Endothelial cell of umbilical vein (primary cell): ENCODE data around the gene NUP107. TPM values are rescaled to one million over a fixed set of nuclear protein-coding genes. Genes with fewer than 3 reads are reported as not detected.

Source experiments
- BruUV-seq: library from RNA; stranded (reverse); fragments of 400-500 nt; replicated peaks from 2 replicates; lab custom pipeline; 2021; lab: Mats Ljungman, UMichigan
- CTCF ChIA-PET: fragments of 300-600, 350-600 bp; sonication (Branson Sonifier 250); formaldehyde crosslinking; loops from one replicate; lab custom pipeline; 2021; ENCODE audit warnings: antibody characterized with exemption, inconsistent platforms; lab: Charles Lee
- POLR2A ChIA-PET: fragments of 300-600, 350-600 bp; sonication (Branson Sonifier 250); formaldehyde crosslinking; loops from one replicate; lab custom pipeline; 2021; ENCODE audit warnings: antibody characterized with exemption, inconsistent platforms; lab: Charles Lee
- DNase-seq: peaks from one replicate; pipeline ENCODE4 v3.0.0-alpha.2; 2011; ENCODE audit warnings: low read depth, low spot score
- FAIRE-seq: peaks from 2 replicates; lab custom pipeline; 2011; peaks lifted over from hg19 to GRCh38; lab: Jason Lieb, UNC
- H2AFZ ChIP-seq: 2 replicates; pipeline ENCODE4 v1.6.0; 2012; ENCODE audit warnings: low read depth, low read length, control low read depth, inconsistent platforms
- H3K27ac ChIP-seq: 2 replicates; pipeline ENCODE4 v1.5.1; 2011; ENCODE audit warnings: low read depth, mild to moderate bottlenecking, control low read depth, low read length, moderate library complexity; ENCODE audit not compliant: insufficient read depth
- H3K27me3 ChIP-seq, 2 experiments: 2 replicates each; pipeline versions ENCODE4 v1.6.0 to v1.6.1; 2011; ENCODE audit warnings: low read length in 2 of 2, mixed read lengths in 1 of 2; ENCODE audit not compliant: control insufficient read depth in 2 of 2, insufficient read depth in 2 of 2
- H3K36me3 ChIP-seq, 2 experiments: 2 replicates in 1 of 2; 3 replicates in 1 of 2; pipeline ENCODE4 v1.5.1; 2011; ENCODE audit warnings: low read length in 2 of 2, mild to moderate bottlenecking in 1 of 2, moderate library complexity in 1 of 2; ENCODE audit not compliant: control insufficient read depth in 2 of 2, insufficient read depth in 2 of 2; ENCODE audit errors: extremely low read depth in 1 of 2
- H3K4me1 ChIP-seq: 3 replicates; pipeline ENCODE4 v1.5.1; 2011; ENCODE audit warnings: mild to moderate bottlenecking, low read length; ENCODE audit not compliant: control insufficient read depth, insufficient read depth; ENCODE audit errors: extremely low read depth
- H3K4me2 ChIP-seq: 2 replicates; pipeline ENCODE4 v1.6.1; 2011; ENCODE audit warnings: low read length, control low read depth, mixed read lengths; ENCODE audit not compliant: insufficient read depth
- H3K4me3 ChIP-seq, 3 experiments: fragments of 200-600 bp in 1 of 3; sonication (generic), shearing (Covaris generic) in 1 of 3; replicated peaks in 1 of 3; 2 replicates each; pipeline ENCODE4 v1.5.1; 2011 to 2016; ENCODE audit warnings: control low read depth in 3 of 3, low read length in 3 of 3, mild to moderate bottlenecking in 2 of 3, inconsistent platforms in 1 of 3, low read depth in 1 of 3, moderate library complexity in 1 of 3; ENCODE audit not compliant: insufficient read depth in 1 of 3
- H3K79me2 ChIP-seq: 2 replicates; pipeline ENCODE4 v1.6.0; 2012; ENCODE audit warnings: low read length, inconsistent platforms; ENCODE audit not compliant: control insufficient read depth, insufficient read depth
- H3K9ac ChIP-seq: replicated peaks from 2 replicates; pipeline ENCODE3; 2011; ENCODE audit warnings: low read length, control low read depth; ENCODE audit not compliant: insufficient read depth; ENCODE audit errors: extremely low read depth
- H3K9me1 ChIP-seq: replicated peaks from 3 replicates; pipeline ENCODE4 v1.6.0; 2011; ENCODE audit warnings: mild to moderate bottlenecking, low read length; ENCODE audit not compliant: control insufficient read depth, insufficient read depth; ENCODE audit errors: extremely low read depth
- H3K9me3 ChIP-seq: replicated peaks from 2 replicates; pipeline ENCODE4 v1.5.1; 2012; ENCODE audit warnings: low read length, inconsistent platforms; ENCODE audit not compliant: control insufficient read depth, insufficient read depth
- H4K20me1 ChIP-seq: replicated peaks from 2 replicates; pipeline ENCODE3; 2011; ENCODE audit warnings: mild to moderate bottlenecking, low read length; ENCODE audit not compliant: control insufficient read depth, insufficient read depth; ENCODE audit errors: extremely low read depth
- EZH2 ChIP-seq: IDR thresholded peaks from 2 replicates; pipeline ENCODE4 v1.6.1; 2012; ENCODE audit warnings: borderline replicate concordance, low read depth, mild to moderate bottlenecking, moderate library complexity, low read length, inconsistent platforms; ENCODE audit not compliant: severe bottlenecking
- FOS ChIP-seq: IDR thresholded peaks from 2 replicates; pipeline ENCODE4 v1.6.1; 2011; ENCODE audit warnings: mild to moderate bottlenecking, low read length, moderate library complexity, borderline replicate concordance; ENCODE audit not compliant: insufficient read depth
- GATA2 ChIP-seq: IDR thresholded peaks from 2 replicates; pipeline ENCODE4 v1.7.0; 2011; ENCODE audit warnings: low read depth, mild to moderate bottlenecking, moderate library complexity, mixed read lengths, low read length; ENCODE audit not compliant: insufficient read length, insufficient read depth
- JUN ChIP-seq: IDR thresholded peaks from 2 replicates; pipeline ENCODE4 v1.6.1; 2011; ENCODE audit warnings: borderline replicate concordance, low read depth; ENCODE audit not compliant: insufficient read length, insufficient read depth
- MYC ChIP-seq: IDR thresholded peaks from one replicate; pipeline ENCODE4 v1.6.1; 2011; ENCODE audit warnings: mild to moderate bottlenecking, low read depth, low read length
- POLR2A ChIP-seq: IDR thresholded peaks from 2 replicates; pipeline ENCODE4 v1.6.1; 2012; ENCODE audit warnings: low read depth, mild to moderate bottlenecking, control low read depth, low read length
- POLR2AphosphoS5 ChIP-seq: IDR thresholded peaks from 2 replicates; pipeline ENCODE4 v1.6.1; 2012; ENCODE audit warnings: low read depth, mild to moderate bottlenecking, control low read depth, low read length, moderate library complexity; ENCODE audit not compliant: insufficient read depth
- dilution Hi-C: fragments of 300-500 bp; cut with MboI; formaldehyde crosslinking; loops from one replicate; pipeline ENCODE4 v1.15.0; 2019; ENCODE audit warnings: low sequenced_read_pairs; ENCODE audit not compliant: extremely low pct_ligation_motif_present
- intact Hi-C: fragments of 100-400 bp; cut with micrococcal nuclease; formaldehyde crosslinking; loops from one replicate; pipeline ENCODE4 v1.10.0; 2022
- polyA plus RNA-seq, 4 experiments: library from polyadenylated mRNA; depleted of rRNA in 3 of 4; stranded (reverse) in 3 of 4; unstranded in 1 of 4; fragments of >200 nt; gene quantifications; 2 replicates each; pipeline versions ENCODE4 v1.2.1 to v1.2.3, GENCODE V29; 2011 to 2012; ENCODE audit warnings: missing spikeins in 1 of 4
- total RNA-seq: library from RNA; stranded (reverse); gene quantifications from 2 replicates; pipeline ENCODE4 v1.2.3, GENCODE V29; 2021
- TF ChIP-seq, protein P1 (sequence below): IDR thresholded peaks from 2 replicates; pipeline ENCODE4 v1.6.1; 2011; ENCODE audit not compliant: insufficient read depth, insufficient read length
- TF ChIP-seq, protein P2 (sequence below), 2 donors: IDR thresholded peaks; 1 replicate in 1 of 2; 2 replicates in 1 of 2; pipeline ENCODE4 v1.5.1; 2011; ENCODE audit warnings: low read length in 2 of 2, mild to moderate bottlenecking in 2 of 2, moderate library complexity in 2 of 2, control low read depth in 1 of 2, inconsistent platforms in 1 of 2, low read depth in 1 of 2; ENCODE audit not compliant: insufficient read depth in 1 of 2; ENCODE audit errors: extremely low read depth in 1 of 2

Gene NUP107
- total and polyA plus RNA-seq, 2 donors (not counting 3 experiments of a cell fraction or from before 2014, with no cell fraction given), result 24.0 to 78.7 TPM

DNA sequence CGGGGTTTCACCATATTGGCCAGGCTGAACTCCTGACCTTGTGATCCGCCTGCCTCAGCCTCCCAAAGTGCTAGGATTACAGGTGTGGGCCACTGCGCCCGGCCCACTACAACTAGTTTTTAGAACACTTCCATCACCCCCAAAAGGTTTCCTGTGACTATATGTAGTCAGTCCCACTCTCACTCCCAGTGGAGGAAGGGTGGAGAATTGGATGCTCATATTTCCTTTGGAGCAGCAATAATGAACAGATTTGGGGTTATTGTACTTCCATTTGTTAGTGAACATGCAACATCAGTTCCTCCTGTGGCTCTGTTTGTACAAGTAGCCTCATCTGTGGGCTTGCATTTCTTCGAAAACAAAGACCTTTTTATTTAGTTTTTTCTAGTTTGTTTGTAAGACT lies 40.3 kb upstream of the NUP107 start:
- no peak overlapping the region for H3K4me3 ChIP-seq
- BruUV-seq, result no TSS peak

More for the DNA sequence above, 40.3 kb upstream of the NUP107 start:
- Histone ChIP-seq H3K36me3 (no peaks in the 10 kb centered on the region), H3K27me3 (no peaks in the 10 kb centered on the region), H3K27ac (no peak overlapping the region), H3K9ac (no peak overlapping the region), H2AFZ (no peak overlapping the region), H3K9me3 (no peaks in the 10 kb centered on the region), H3K4me2 (no peak overlapping the region), H4K20me1 (no peaks in the 10 kb centered on the region), H3K4me1 (no peaks in the 10 kb centered on the region), H3K9me1 (no peaks in the 10 kb centered on the region), H3K79me2 (peaks cover 83% of the 10 kb centered on the region)
- no peak for TF ChIP-seq FOS
- TF ChIP-seq, protein P1, sequence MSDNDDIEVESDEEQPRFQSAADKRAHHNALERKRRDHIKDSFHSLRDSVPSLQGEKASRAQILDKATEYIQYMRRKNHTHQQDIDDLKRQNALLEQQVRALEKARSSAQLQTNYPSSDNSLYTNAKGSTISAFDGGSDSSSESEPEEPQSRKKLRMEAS, result no peak
- TF ChIP-seq, protein P2, sequence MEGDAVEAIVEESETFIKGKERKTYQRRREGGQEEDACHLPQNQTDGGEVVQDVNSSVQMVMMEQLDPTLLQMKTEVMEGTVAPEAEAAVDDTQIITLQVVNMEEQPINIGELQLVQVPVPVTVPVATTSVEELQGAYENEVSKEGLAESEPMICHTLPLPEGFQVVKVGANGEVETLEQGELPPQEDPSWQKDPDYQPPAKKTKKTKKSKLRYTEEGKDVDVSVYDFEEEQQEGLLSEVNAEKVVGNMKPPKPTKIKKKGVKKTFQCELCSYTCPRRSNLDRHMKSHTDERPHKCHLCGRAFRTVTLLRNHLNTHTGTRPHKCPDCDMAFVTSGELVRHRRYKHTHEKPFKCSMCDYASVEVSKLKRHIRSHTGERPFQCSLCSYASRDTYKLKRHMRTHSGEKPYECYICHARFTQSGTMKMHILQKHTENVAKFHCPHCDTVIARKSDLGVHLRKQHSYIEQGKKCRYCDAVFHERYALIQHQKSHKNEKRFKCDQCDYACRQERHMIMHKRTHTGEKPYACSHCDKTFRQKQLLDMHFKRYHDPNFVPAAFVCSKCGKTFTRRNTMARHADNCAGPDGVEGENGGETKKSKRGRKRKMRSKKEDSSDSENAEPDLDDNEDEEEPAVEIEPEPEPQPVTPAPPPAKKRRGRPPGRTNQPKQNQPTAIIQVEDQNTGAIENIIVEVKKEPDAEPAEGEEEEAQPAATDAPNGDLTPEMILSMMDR (IDR thresholded peaks at IDR 0.05; ENCODE audit: extremely low read depth in 1 of 2, insufficient read depth in 1 of 2, low read depth in 1 of 2, low read length in 2 of 2), result no peak
- TF ChIP-seq JUN, result no peak
- TF ChIP-seq POLR2A, result no peak
- TF ChIP-seq POLR2AphosphoS5, result no peak
- TF ChIP-seq MYC, result no peak
- no peak for TF ChIP-seq GATA2
- no peak for TF ChIP-seq EZH2
- FAIRE-seq (no peak), DNase-seq (no peak)
- intact Hi-C loops (no loop called here), dilution Hi-C loops (no loop called here)
- ChIA-PET CTCF (no interaction called here), POLR2A (no interaction called here)
